EL (cell line): ENCODE measurements around the gene DIABLO.
A peak's percentile ranks its signal among the peaks of the same experiment; 100 is the strongest.
"Not testable (repeated sequence)": the region's sequence is repeated elsewhere in the genome, so short reads cannot be mapped to it uniquely, and the experiment has no call there.

Source experiments
- DNase-seq: peaks from one replicate; pipeline ENCODE4 v3.0.0-alpha.2; 2016

Gene DIABLO

GRCh38 chr12:122187466-122187865 is 38.4 kb downstream of the DIABLO start:
- no peak for DNase-seq

GRCh38 chr12:122185494-122186082 is 40.3 kb downstream of the DIABLO start:
- no peak for DNase-seq

- no peak for DNase-seq
Measured at GRCh38 chr12:122185079-122185478, 40.8 kb downstream of the DIABLO start.

DNA sequence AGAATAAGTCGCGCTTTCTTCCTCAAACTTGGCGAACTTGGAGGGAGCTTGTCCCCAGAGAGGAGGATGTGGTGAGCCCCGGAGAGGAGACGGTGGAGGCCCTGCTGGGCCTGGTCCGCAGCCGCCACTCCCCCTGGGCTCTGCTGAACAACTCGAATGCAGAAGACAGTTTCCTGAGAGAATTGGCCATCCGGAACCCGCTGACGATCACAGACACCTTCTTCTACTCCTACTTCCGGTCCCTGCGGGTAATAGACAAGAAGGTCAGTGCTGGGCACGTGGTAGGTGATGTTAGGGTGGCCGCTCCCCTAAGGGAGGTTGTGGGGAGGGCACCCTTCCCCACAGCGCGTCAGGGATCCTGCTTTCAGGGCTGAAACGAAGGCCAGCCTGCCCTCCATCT is 41.3 kb downstream of the DIABLO start:
- no peak for DNase-seq

DNA sequence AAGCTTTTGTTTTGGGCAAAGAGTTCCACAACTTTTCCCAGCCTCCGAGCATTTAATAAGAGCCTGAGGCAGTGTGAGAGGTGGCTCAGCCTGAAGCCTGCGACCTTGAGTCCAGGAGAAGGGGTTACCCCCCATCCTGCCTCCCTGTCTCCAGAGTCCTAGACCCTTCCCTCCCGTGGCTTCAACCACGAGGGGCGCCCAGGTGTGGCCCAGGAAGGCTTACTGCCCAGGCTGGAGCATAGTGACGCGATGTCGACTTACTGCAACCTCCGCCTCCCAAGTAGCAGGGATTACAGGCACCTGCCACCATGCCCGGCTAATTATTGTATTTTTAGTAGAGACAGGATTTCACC is 42.3 kb downstream of the DIABLO start:
- DNase-seq = no peak

DNA sequence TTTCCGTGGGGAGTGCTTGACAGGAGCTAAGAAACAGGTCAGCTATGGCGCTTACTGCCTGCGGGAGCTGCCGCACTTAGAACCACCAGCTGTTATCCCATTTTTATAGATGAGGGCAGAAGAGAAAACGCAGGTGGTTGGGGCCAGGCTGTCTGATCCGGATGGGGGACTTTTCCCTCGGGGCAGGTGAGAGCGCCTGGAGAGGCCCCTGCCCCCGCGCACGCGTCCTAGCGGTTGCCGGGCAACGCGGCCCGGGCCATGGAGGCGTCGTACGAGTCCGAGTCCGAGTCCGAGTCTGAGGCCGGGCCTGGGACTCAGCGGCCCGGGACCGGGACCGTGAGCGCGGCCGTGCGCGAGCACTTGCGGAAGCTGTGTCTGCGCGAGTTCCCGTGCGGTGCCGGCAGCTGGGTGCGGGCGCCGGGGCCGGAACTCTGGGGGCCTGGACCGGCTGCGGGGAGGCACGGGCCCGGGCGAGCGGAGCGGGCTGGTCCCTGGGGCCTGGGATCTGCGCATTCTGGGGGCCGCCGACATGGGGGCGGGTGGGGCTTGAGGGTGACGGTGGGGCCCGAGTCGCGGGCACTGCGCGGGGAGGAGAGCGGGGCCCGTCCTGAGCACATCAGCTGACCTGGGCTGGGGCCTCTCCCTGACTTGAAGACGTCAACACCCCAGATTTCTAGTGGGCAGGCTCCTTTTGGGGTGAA is 42.8 kb downstream of the DIABLO start, which contains the start of gene LRRC43:
Gene LRRC43, plus strand, starts transcription at position 237 of the 701 bp plus-strand sequence. Its CDS starts 22 bp downstream, at position 259.
- DNase-seq = peak; percentile 39

DNA sequence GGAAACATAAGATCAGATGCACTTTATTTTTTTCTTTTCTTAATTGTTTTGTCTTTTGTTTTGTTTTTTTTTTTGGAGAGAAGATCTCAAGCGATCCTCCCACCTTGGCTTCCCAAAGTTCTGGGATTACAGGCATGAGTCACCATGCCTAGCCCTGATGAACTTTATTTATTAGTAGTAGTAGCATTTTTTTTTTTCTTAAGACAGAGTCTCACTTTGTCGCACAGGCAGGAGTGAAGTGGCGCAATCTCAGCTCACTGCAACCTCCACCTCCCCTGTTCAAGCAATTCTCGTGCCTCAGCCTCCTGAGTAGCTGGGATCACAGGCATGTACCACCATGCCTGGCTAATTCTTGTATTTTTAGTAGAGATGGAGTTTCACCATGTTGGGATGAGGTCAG is 49.4 kb downstream of the DIABLO start:
- not testable (repeated sequence) for DNase-seq

DNA sequence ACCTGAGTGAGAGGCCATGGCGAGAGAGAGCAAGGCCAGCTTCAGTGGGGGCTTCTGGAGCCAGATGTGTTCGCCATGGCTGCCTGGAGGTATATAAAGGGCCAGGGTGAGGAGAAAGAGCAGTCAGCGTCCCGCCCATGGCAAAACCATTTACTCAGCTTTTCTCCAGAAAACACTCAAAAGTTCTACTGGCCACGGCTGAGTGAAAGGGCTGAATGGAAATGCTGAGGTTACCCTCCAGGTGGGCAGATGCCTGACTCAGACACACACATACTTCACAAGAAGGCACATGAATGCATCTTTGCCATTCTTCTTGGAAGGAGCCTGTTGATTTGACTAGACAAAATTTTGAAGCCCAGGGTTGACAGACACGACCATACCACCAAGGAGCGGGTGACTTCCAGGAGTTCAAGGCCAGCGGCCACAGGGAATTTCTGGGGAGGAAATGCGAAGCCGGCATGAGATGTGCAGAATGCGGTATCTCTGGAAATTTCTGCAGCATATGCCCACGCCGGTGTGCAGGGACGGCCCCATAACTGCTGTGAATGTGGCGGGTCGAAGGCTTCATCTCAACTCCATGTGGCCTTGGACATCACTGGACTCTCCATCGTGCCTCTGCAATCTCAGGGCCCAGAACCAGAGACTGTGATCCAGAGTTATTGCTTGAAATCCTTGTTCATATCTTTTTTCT is 51.6 kb downstream of the DIABLO start, which contains the start of gene IL31:
Gene IL31, minus strand, starts transcription at position 67 of the 691 bp plus-strand sequence. Its CDS starts 49 bp downstream, at position 18.
- no peak for DNase-seq

- no peak for DNase-seq
Measured at GRCh38 chr12:122172262-122172939, 53.5 kb downstream of the DIABLO start.

DNA sequence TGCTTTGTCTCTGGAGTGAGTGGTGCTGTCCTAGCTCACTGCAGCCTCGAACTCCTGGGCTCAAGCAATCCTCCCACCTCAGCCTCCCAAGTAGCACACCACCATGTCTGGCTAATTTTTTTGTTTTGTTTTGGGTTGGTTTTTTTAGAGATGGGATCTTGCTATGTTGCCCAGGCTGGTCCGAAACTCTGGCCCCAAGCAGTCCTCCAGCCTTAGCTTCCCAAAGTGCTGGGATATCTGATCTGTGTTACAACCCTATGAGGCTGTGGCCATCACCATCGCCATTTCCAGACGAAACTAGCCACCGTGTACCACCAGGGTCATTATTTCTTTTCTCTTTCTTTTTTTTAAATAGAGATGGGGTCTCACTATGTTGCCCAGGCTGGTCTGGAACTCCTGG is 54.5 kb downstream of the DIABLO start:
- DNase-seq = no peak

GRCh38 chr12:122168492-122168891 is 57.4 kb downstream of the DIABLO start:
- no peak for DNase-seq

DNA sequence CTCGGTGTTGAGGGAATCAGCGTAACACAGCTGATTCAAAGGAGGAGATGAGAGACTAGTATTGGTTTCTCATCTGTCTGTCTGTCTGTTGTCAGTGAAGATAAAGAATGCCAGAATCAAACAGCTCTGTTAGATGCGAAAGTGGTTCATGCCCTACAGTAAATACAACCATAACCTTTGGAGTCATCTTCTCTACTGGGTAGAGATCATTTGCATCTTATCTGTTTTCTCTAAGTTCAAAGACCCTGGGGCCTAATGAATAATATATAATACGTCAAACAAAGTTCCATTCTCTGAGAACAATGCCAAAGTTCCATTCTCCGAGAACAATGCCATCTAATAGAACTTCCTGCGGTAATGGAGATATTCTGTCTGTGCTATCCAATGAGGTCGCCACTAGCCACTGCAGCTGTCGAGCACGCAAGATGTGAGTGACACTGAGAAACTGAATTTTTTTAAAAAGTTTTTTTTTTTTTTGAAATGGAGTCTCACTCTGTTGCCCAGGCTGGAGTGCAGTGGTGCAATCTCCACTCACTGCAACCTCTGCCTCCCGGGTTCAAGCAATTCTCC is 58.4 kb downstream of the DIABLO start:
- no peak for DNase-seq

- DNase-seq = no peak
Measured at GRCh38 chr12:122166422-122167349, 59.2 kb downstream of the DIABLO start.

DNA sequence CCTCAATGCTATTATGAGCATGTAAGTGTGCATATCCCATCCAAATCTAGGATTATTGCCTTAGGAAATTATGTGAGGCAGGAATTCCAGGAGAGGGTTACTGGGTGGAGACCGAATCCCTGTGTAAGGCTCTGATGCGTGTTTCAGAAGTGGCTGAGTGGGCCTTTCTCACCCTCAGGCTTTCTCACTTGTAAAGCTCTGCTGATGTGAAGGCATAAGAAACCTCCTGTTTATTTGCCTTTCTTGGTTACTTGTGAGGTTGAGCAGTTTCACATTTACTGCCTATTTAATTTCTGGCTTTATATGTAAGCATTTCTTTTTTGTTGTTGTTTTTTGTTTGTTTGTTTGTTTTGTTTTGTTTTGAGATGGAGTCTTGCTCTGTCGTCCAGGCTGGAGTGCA is 62.9 kb downstream of the DIABLO start:
- no peak for DNase-seq

- no peak for DNase-seq
Measured at GRCh38 chr12:122161682-122162081, 64.2 kb downstream of the DIABLO start.

DNA sequence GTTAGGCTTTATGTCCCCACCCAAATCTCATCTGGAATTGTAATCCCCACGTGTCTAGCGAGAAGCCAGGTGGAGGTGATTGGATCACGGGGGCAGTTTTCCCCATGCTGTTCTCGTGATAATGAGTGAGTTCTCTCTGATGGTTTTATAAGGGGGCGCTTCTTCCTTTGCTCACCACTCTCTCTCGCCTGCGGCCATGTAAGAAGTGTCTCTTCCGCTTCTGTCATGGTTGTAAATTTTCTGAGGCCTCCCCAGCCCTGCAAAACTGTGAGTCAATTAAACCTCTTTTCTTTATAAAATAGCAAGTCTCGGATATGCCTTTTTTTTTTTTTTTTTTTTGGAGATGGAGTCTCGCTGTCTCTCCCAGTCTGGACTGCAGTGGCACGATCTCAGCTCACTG is 65.1 kb downstream of the DIABLO start:
- no peak for DNase-seq

DNA sequence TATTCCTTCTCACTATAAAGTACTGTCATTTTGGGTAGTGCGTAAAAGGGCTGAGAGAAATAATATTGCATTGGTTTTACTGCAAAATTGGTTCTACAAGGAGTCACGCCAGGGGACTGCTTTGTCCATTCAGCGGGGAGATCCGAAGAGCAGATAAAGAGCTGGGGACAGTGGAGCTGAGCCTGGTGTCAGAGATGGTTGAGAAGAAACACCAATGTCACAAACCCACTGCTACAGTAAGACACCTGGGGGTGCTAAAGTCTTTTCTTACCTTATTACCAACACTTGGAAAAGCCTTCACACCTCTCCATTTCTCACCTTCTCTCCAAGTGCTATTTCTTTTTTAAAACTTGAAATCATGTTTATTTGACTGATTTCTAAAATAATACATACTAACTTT is 66.0 kb downstream of the DIABLO start:
- no peak for DNase-seq

DNA sequence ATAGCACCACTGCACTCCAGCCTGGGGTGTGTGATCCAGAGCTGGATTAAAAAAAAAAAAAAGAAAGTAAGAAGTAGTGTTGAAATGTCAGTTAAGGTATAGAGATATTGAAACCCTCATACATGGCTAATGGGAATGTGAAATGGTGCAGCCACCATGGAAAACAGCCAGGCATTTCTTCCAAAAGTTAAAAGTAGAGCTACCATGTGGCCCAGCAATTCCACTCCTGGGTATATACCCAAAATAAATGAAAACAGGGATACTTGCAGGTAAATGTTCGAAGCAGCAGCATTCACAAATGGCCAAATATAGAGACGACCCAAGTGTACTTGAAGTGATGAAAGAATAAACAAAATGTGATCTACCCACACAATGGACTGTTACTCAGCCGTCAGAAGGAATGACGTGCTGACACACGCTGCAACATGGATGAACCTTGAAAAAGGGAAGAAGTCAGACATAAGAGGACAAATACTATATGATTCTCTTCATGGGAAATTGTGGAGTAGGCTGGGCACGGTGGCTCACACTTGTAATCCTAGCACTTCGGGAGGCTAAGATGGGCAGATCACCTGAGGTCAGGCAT is 67.1 kb downstream of the DIABLO start:
- DNase-seq = no peak
